ENCODE data around the gene BMS1.

DNA sequence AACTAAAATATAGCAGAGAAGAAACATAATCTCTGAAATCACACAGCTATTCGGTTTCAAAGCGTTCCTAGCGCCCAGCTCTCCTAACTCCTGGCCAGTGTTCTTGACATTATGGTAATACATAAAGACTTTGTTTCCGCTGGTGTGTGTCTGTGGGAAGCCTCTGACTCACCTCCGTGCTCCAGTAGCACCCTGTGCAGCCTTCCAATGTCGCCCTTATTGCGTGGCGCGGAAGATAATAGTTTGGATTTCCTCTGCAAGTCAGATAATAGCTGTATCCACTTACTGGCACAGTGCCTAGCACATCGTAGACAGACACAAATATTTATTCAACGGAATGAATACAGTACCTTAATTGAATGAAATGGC is 570 bp downstream of the BMS1 start:
- TF ChIP-seq CTCF (IDR thresholded peaks at IDR 0.05): no peak
- no peak for TF ChIP-seq EP300 (IDR thresholded peaks at IDR 0.05)
- TF ChIP-seq POLR2A (IDR thresholded peaks at IDR 0.05): no peak
